SK-N-SH treated with all-trans-retinoic acid at 6 μM for 48 hours (cell line): Measurements from ENCODE around the gene RABGAP1.

Experiments
- ARNTL ChIP-seq: fragments of 450-650 bp; formaldehyde crosslinking; IDR thresholded peaks from 2 replicates; pipeline ENCODE4 v1.5.0; 2020; ENCODE audit warnings: low read depth, mild to moderate bottlenecking, moderate library complexity, borderline replicate concordance
- GLIS3 ChIP-seq: fragments of 250-450 bp; sonication (Bioruptor Pico); IDR thresholded peaks from 2 replicates; pipeline ENCODE4 v1.5.0; 2020; ENCODE audit warnings: mild to moderate bottlenecking, moderate library complexity
- PATZ1 ChIP-seq: fragments of 250-450 bp; sonication (Bioruptor Pico); IDR thresholded peaks from 2 replicates; pipeline ENCODE4 v1.8.0; 2020; ENCODE audit warnings: mild to moderate bottlenecking, moderate library complexity, borderline replicate concordance
- ZC3H10 ChIP-seq: fragments of 250-450 bp; sonication (Bioruptor Pico); IDR thresholded peaks from 2 replicates; pipeline ENCODE4 v1.5.1; 2021; ENCODE audit warnings: mild to moderate bottlenecking, moderate library complexity

- TF ChIP-seq ARNTL (CRISPR knock-in tag) (no peak), GLIS3 (CRISPR knock-in tag) (no peak), ZC3H10 (CRISPR knock-in tag) (no peak), PATZ1 (CRISPR knock-in tag) (no peak)
Measured at GRCh38 chr9:123002754-123003153, 61.9 kb downstream of the RABGAP1 start.
